ENCODE measurements around the gene GAA. TPM values are rescaled to one million over a fixed set of nuclear protein-coding genes. Genes with fewer than 3 reads are reported as not detected.

Gene GAA
- total RNA-seq, 1 donor from 2014 or later, result 47.7 TPM

- H3K36me3 Mint-ChIP-seq (ENCODE audit: low read depth, unreplicated experiment), result peaks cover 31% of the 10 kb centered on the region
- no peak overlapping the region for H3K4me2 ChIP-seq (ENCODE audit: low read length)
- no peak overlapping the region for H3K4me3 ChIP-seq (ENCODE audit: insufficient read depth, low read depth, low read length)
- DNase-seq (ENCODE audit: low read depth), result no peak
- no peaks in the 10 kb centered on the region for H3K79me2 ChIP-seq (ENCODE audit: insufficient read depth, low read length)
- H4K20me1 ChIP-seq (ENCODE audit: insufficient read depth, low read length), result no peaks in the 10 kb centered on the region
- no peak overlapping the region for H3K9ac ChIP-seq (ENCODE audit: low read length)
- no peak overlapping the region for H2AFZ ChIP-seq (ENCODE audit: low read depth, low read length)
- no peak overlapping the region for H3K4me3 Mint-ChIP-seq (ENCODE audit: unreplicated experiment)
- peaks cover 7% of the 10 kb centered on the region for H3K9me3 Mint-ChIP-seq (ENCODE audit: unreplicated experiment)
- H3K27me3 Mint-ChIP-seq (ENCODE audit: low read depth, unreplicated experiment), result no peaks in the 10 kb centered on the region
- no peak overlapping the region for H3K27ac ChIP-seq (ENCODE audit: low read depth, low read length)
- no peaks in the 10 kb centered on the region for H3K27me3 ChIP-seq (ENCODE audit: insufficient read depth, low read length)
- no peaks in the 10 kb centered on the region for H3K9me3 ChIP-seq (ENCODE audit: insufficient read depth, low read depth, low read length)
- H3K36me3 ChIP-seq (ENCODE audit: insufficient read depth, low read length), result no peaks in the 10 kb centered on the region
- no peak overlapping the region for H3K27ac Mint-ChIP-seq (ENCODE audit: unreplicated experiment)
- peaks cover 6% of the 10 kb centered on the region for H3K4me1 Mint-ChIP-seq (ENCODE audit: low read depth, unreplicated experiment)
- FAIRE-seq, result no peak
- H3K4me1 ChIP-seq (ENCODE audit: insufficient read depth, low read length), result no peaks in the 10 kb centered on the region
- no peak for TF ChIP-seq EZH2 (IDR thresholded peaks at IDR 0.05; ENCODE audit: insufficient read depth, low read length)
Observed at GRCh38 chr17:80112471-80113032, 11.2 kb downstream of the GAA start.

GRCh38 chr17:80113033-80113484 lies 11.7 kb downstream of the GAA start:
- Histone ChIP-seq H3K27me3 (ENCODE audit: insufficient read depth, low read length) (no peaks in the 10 kb centered on the region), H3K27ac (ENCODE audit: low read depth, low read length) (no peak overlapping the region), H3K79me2 (ENCODE audit: insufficient read depth, low read length) (no peaks in the 10 kb centered on the region), H3K9ac (ENCODE audit: low read length) (no peak overlapping the region), H4K20me1 (ENCODE audit: insufficient read depth, low read length) (no peaks in the 10 kb centered on the region), H3K9me3 (ENCODE audit: insufficient read depth, low read depth, low read length) (no peaks in the 10 kb centered on the region), H3K4me2 (ENCODE audit: low read length) (no peak overlapping the region), H2AFZ (ENCODE audit: low read depth, low read length) (no peak overlapping the region), H3K36me3 (ENCODE audit: insufficient read depth, low read length) (no peaks in the 10 kb centered on the region), H3K4me1 (ENCODE audit: insufficient read depth, low read length) (no peaks in the 10 kb centered on the region), H3K4me3 (ENCODE audit: insufficient read depth, low read depth, low read length) (no peak overlapping the region)
- Mint-ChIP-seq H3K27ac (ENCODE audit: unreplicated experiment) (no peak overlapping the region), H3K4me1 (ENCODE audit: low read depth, unreplicated experiment) (peaks cover 6% of the 10 kb centered on the region), H3K4me3 (ENCODE audit: unreplicated experiment) (no peak overlapping the region), H3K9me3 (ENCODE audit: unreplicated experiment) (peaks cover 7% of the 10 kb centered on the region), H3K27me3 (ENCODE audit: low read depth, unreplicated experiment) (no peaks in the 10 kb centered on the region), H3K36me3 (ENCODE audit: low read depth, unreplicated experiment) (peaks cover 31% of the 10 kb centered on the region)
- TF ChIP-seq EZH2 (IDR thresholded peaks at IDR 0.05; ENCODE audit: insufficient read depth, low read length), result no peak
- TF ChIP-seq CTCF (IDR thresholded peaks at IDR 0.05; ENCODE audit: insufficient read depth, low read depth, low read length), result no peak
- DNase-seq (ENCODE audit: low read depth) (no peak), FAIRE-seq (no peak)

- Histone ChIP-seq H3K27ac (ENCODE audit: low read depth, low read length) (no peak overlapping the region), H3K9me3 (ENCODE audit: insufficient read depth, low read depth, low read length) (no peaks in the 10 kb centered on the region), H4K20me1 (ENCODE audit: insufficient read depth, low read length) (no peaks in the 10 kb centered on the region), H3K4me1 (ENCODE audit: insufficient read depth, low read length) (no peaks in the 10 kb centered on the region), H3K79me2 (ENCODE audit: insufficient read depth, low read length) (no peaks in the 10 kb centered on the region), H3K27me3 (ENCODE audit: insufficient read depth, low read length) (no peaks in the 10 kb centered on the region), H2AFZ (ENCODE audit: low read depth, low read length) (no peak overlapping the region), H3K4me3 (ENCODE audit: insufficient read depth, low read depth, low read length) (no peak overlapping the region), H3K9ac (ENCODE audit: low read length) (no peak overlapping the region), H3K36me3 (ENCODE audit: insufficient read depth, low read length) (no peaks in the 10 kb centered on the region), H3K4me2 (ENCODE audit: low read length) (no peak overlapping the region)
- Mint-ChIP-seq H3K9me3 (ENCODE audit: unreplicated experiment) (peaks cover 7% of the 10 kb centered on the region), H3K27ac (ENCODE audit: unreplicated experiment) (no peak overlapping the region), H3K4me1 (ENCODE audit: low read depth, unreplicated experiment) (peaks cover 6% of the 10 kb centered on the region), H3K4me3 (ENCODE audit: unreplicated experiment) (no peak overlapping the region), H3K36me3 (ENCODE audit: low read depth, unreplicated experiment) (peaks cover 29% of the 10 kb centered on the region), H3K27me3 (ENCODE audit: low read depth, unreplicated experiment) (no peaks in the 10 kb centered on the region)
- no peak for TF ChIP-seq CTCF (IDR thresholded peaks at IDR 0.05; ENCODE audit: insufficient read depth, low read depth, low read length)
- no peak for TF ChIP-seq EZH2 (IDR thresholded peaks at IDR 0.05; ENCODE audit: insufficient read depth, low read length)
- FAIRE-seq (no peak), DNase-seq (ENCODE audit: low read depth) (no peak)
Observed at GRCh38 chr17:80114758-80115157, 13.4 kb downstream of the GAA start.
